22Rv1 (cell line): ENCODE results near the gene MAGI3.

ENCODE experiments used
- H3K27ac ChIP-seq: fragments of 450-650 bp; 2 replicates; pipeline ENCODE4 v1.5.1; 2017
- CTCF ChIP-seq: fragments of 450-650 bp; IDR thresholded peaks from 2 replicates; pipeline ENCODE4 v1.5.1; 2017; ENCODE audit warnings: mild to moderate bottlenecking
- ZFX ChIP-seq: fragments of 450-650 bp; IDR thresholded peaks from 2 replicates; pipeline ENCODE4 v1.6.1; 2017; ENCODE audit warnings: antibody characterized with exemption, borderline replicate concordance

The MAGI3 gene

GRCh38 chr1:113721010-113721409 is 330.7 kb downstream of the MAGI3 start:
- H3K27ac ChIP-seq: no peak overlapping the region
- TF ChIP-seq ZFX (no peak), CTCF (no peak)

GRCh38 chr1:113732802-113733201 is 342.5 kb downstream of the MAGI3 start:
- no peak for TF ChIP-seq CTCF
- TF ChIP-seq ZFX: no peak

GRCh38 chr1:113734357-113735055 is 344.2 kb downstream of the MAGI3 start:
- H3K27ac ChIP-seq: no peak overlapping the region
- no peak for TF ChIP-seq CTCF
- TF ChIP-seq ZFX: no peak

More at GRCh38 chr1:113732802-113733201, 342.5 kb downstream of the MAGI3 start:
- H3K27ac ChIP-seq: no peak overlapping the region
